ENCODE results near the gene COX4I2. TPM values are rescaled to one million over a fixed set of nuclear protein-coding genes. Genes with fewer than 3 reads are reported as not detected.

The COX4I2 gene
- total and polyA plus RNA-seq, 2 donors from 2014 or later: 1.3 to 6.9 TPM

DNA sequence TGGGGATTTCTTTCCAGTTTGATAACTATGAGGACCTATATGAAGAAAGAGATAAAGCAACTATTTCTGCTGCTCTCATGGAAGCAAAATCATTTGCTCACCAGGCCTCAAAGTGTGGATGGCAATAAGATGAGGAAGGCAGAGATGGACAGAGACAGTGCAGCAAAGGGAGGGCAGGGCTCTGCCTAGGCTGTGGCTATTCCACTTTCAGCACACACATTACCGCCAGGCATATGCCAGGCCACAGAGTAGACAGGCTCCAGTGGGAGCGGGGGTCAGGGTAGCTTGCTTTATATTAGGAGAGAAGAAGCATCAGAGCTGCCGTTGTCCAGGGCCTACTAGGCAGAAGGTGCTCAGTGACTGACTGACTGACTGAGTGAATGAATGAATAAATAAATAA is 44.1 kb downstream of the COX4I2 start:
- no peaks in the 10 kb centered on the region for H3K9me3 ChIP-seq (ENCODE audit: control insufficient read depth in 2 of 3, insufficient read depth in 1 of 3, low read length in 3 of 3)
- DNase-seq (no peak), FAIRE-seq (no peak)
- peaks cover 0 to 15% (median 2%) of the 10 kb centered on the region in 3 donors for H3K36me3 ChIP-seq (ENCODE audit: control insufficient read depth in 2 of 3, insufficient read depth in 3 of 3, low read length in 3 of 3)
- H3K4me1 ChIP-seq (ENCODE audit: control insufficient read depth in 2 of 3, insufficient read depth in 2 of 3, low read depth in 1 of 3, low read length in 3 of 3): peaks cover 2 to 74% (median 66%) of the 10 kb centered on the region in 3 donors
- H3K9ac ChIP-seq (ENCODE audit: low read length in 3 of 3): no peak overlapping the region
- H3K27me3 ChIP-seq (ENCODE audit: control insufficient read depth, insufficient read depth, low read length): no peaks in the 10 kb centered on the region
- peak overlapping the region in 1 of 2 donors; percentile 71 for H3K27ac ChIP-seq (ENCODE audit: low read depth in 2 of 2, low read length in 2 of 2)
- H3K4me3 ChIP-seq (ENCODE audit: low read length in 3 of 3): no peak overlapping the region
- no peak for TF ChIP-seq CTCF (IDR thresholded peaks at IDR 0.05; ENCODE audit: borderline replicate concordance, extremely low read depth, insufficient read depth)
- intact Hi-C loops (cut with DNase I): loop anchor here (5.0 kb wide), 1 partner anchor 41 kb away; the partner anchor contains the start of gene BCL2L1

DNA sequence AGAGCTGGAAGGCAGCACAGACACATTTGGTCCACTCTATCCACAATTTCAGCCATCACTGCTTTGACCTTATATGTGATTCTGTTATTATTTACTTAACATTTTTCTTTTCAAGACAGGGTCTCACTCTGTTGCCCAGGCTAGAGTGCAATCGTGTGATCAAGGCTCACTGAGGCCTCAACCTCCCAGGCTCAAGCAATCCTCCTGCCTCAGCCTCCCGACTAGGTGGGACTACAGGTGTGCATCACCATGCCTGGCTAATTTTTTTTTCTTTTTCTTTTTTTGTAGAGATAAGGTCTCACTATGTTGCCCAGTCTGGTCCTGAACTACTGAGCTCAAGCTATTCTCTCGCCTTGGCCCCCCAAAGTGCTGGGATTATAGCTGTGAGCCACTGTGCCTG is 44.6 kb downstream of the COX4I2 start:
- H3K27ac ChIP-seq (ENCODE audit: low read depth in 2 of 2, low read length in 2 of 2): no peak overlapping the region
- FAIRE-seq (no peak), DNase-seq (no peak)
- no peaks in the 10 kb centered on the region for H3K27me3 ChIP-seq (ENCODE audit: control insufficient read depth, insufficient read depth, low read length)
- no peak overlapping the region for H3K4me3 ChIP-seq (ENCODE audit: low read length in 3 of 3)
- no peaks in the 10 kb centered on the region for H3K9me3 ChIP-seq (ENCODE audit: control insufficient read depth in 2 of 3, insufficient read depth in 1 of 3, low read length in 3 of 3)
- H3K36me3 ChIP-seq (ENCODE audit: control insufficient read depth in 2 of 3, insufficient read depth in 3 of 3, low read length in 3 of 3): peaks cover 0 to 20% (median 2%) of the 10 kb centered on the region in 3 donors
- no peak for TF ChIP-seq CTCF (IDR thresholded peaks at IDR 0.05; ENCODE audit: borderline replicate concordance, extremely low read depth, insufficient read depth)
- intact Hi-C loops (cut with DNase I): loop anchor here (5.0 kb wide), 1 partner anchor 40 kb away; the partner anchor contains the start of gene BCL2L1
- H3K4me1 ChIP-seq (ENCODE audit: control insufficient read depth in 2 of 3, insufficient read depth in 2 of 3, low read depth in 1 of 3, low read length in 3 of 3): peaks cover 2 to 71% (median 64%) of the 10 kb centered on the region in 3 donors
- H3K9ac ChIP-seq (ENCODE audit: low read length in 3 of 3): no peak overlapping the region

- no peak for TF ChIP-seq CTCF (IDR thresholded peaks at IDR 0.05; ENCODE audit: borderline replicate concordance, extremely low read depth, insufficient read depth)
- H3K4me1 ChIP-seq (ENCODE audit: control insufficient read depth in 2 of 3, insufficient read depth in 2 of 3, low read depth in 1 of 3, low read length in 3 of 3): peaks cover 2 to 66% (median 58%) of the 10 kb centered on the region in 3 donors
Observed at GRCh38 chr20:31682927-31683326, 45.2 kb downstream of the COX4I2 start.

More at GRCh38 chr20:31682927-31683326, 45.2 kb downstream of the COX4I2 start:
- FAIRE-seq (no peak), DNase-seq (no peak)
- no peaks in the 10 kb centered on the region for H3K27me3 ChIP-seq (ENCODE audit: control insufficient read depth, insufficient read depth, low read length)
- no peak overlapping the region for H3K4me3 ChIP-seq (ENCODE audit: low read length in 3 of 3)
- no peaks in the 10 kb centered on the region for H3K9me3 ChIP-seq (ENCODE audit: control insufficient read depth in 2 of 3, insufficient read depth in 1 of 3, low read length in 3 of 3)
- peak overlapping the region in 1 of 2 donors; percentile 33 for H3K27ac ChIP-seq (ENCODE audit: low read depth in 2 of 2, low read length in 2 of 2)
- intact Hi-C loops (cut with DNase I): loop anchor here (5.0 kb wide), 1 partner anchor 39 kb away; the partner anchor contains the start of gene BCL2L1
- no peak overlapping the region for H3K9ac ChIP-seq (ENCODE audit: low read length in 3 of 3)
- peaks cover under 1 to 21% (median 2%) of the 10 kb centered on the region in 3 donors for H3K36me3 ChIP-seq (ENCODE audit: control insufficient read depth in 2 of 3, insufficient read depth in 3 of 3, low read length in 3 of 3)
